Measurements from ENCODE around the gene NIM1K.
A peak's percentile ranks its signal among the peaks of the same experiment; 100 is the strongest.

Gene NIM1K

GRCh38 chr5:43270645-43271044 lies 78.6 kb downstream of the NIM1K start:
- DNase-seq (ENCODE audit: low read depth): no peak
- TF ChIP-seq, protein P1, sequence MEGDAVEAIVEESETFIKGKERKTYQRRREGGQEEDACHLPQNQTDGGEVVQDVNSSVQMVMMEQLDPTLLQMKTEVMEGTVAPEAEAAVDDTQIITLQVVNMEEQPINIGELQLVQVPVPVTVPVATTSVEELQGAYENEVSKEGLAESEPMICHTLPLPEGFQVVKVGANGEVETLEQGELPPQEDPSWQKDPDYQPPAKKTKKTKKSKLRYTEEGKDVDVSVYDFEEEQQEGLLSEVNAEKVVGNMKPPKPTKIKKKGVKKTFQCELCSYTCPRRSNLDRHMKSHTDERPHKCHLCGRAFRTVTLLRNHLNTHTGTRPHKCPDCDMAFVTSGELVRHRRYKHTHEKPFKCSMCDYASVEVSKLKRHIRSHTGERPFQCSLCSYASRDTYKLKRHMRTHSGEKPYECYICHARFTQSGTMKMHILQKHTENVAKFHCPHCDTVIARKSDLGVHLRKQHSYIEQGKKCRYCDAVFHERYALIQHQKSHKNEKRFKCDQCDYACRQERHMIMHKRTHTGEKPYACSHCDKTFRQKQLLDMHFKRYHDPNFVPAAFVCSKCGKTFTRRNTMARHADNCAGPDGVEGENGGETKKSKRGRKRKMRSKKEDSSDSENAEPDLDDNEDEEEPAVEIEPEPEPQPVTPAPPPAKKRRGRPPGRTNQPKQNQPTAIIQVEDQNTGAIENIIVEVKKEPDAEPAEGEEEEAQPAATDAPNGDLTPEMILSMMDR (conservative IDR thresholded peaks at IDR 0.05; ENCODE audit: control insufficient read depth, insufficient read depth, low read depth, low read length): no peak
- no peak overlapping the region for H3K4me3 ChIP-seq (ENCODE audit: control insufficient read depth, low read depth, low read length)

GRCh38 chr5:43273552-43273951 lies 81.5 kb downstream of the NIM1K start:
- TF ChIP-seq, protein P1 (conservative IDR thresholded peaks at IDR 0.05; ENCODE audit: control insufficient read depth, insufficient read depth, low read depth, low read length): no peak
- no peak for DNase-seq (ENCODE audit: low read depth)

DNA sequence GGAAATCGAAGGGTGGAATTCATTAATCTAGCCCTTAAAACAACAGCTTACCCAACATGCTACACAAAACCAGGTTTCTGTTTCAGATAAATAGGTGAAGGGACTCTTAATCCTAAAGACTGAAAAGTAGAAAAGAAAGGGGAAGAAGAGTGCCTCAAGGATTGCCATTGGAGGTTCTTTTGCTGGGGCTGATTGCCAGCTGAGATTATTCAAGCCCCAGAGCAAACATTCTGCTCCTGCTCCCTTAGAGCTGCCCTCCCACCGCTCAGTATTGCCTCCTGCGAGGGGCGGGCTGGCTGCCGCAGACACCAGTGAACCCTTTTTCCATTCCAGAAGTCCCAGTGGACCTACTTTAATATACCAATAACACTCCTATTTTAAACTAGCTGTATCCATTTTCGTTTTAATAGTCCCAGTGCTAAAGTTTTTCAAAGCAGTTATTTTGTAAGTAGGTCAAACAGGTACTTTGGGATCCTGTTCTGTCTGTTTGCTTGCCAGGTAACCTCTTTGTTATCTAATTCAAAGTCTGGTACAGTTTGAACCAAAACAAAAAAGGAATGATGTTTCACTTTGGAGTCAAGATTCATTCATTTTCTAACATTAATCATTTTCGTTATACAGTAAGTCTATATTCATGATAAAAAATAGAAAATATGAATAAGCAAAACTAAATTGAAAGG lies 82.5 kb downstream of the NIM1K start:
- TF ChIP-seq, protein P1 (conservative IDR thresholded peaks at IDR 0.05; ENCODE audit: control insufficient read depth, insufficient read depth, low read depth, low read length): no peak
- no peak overlapping the region for H3K4me3 ChIP-seq (ENCODE audit: control insufficient read depth, low read depth, low read length)
- DNase-seq (ENCODE audit: low read depth): no peak

More at GRCh38 chr5:43273552-43273951, 81.5 kb downstream of the NIM1K start:
- no peak overlapping the region for H3K4me3 ChIP-seq (ENCODE audit: control insufficient read depth, low read depth, low read length)

- TF ChIP-seq, protein P1 (conservative IDR thresholded peaks at IDR 0.05; ENCODE audit: control insufficient read depth, insufficient read depth, low read depth, low read length): no peak
- DNase-seq (ENCODE audit: low read depth): no peak
- no peak overlapping the region for H3K4me3 ChIP-seq (ENCODE audit: control insufficient read depth, low read depth, low read length)
Observed at GRCh38 chr5:43275391-43275790, 83.4 kb downstream of the NIM1K start.

GRCh38 chr5:43279548-43280274 lies 87.7 kb downstream of the NIM1K start:
- no peak overlapping the region for H3K4me3 ChIP-seq (ENCODE audit: control insufficient read depth, low read depth, low read length)
- TF ChIP-seq, protein P1 (conservative IDR thresholded peaks at IDR 0.05; ENCODE audit: control insufficient read depth, insufficient read depth, low read depth, low read length): no peak
- no peak for DNase-seq (ENCODE audit: low read depth)

DNA sequence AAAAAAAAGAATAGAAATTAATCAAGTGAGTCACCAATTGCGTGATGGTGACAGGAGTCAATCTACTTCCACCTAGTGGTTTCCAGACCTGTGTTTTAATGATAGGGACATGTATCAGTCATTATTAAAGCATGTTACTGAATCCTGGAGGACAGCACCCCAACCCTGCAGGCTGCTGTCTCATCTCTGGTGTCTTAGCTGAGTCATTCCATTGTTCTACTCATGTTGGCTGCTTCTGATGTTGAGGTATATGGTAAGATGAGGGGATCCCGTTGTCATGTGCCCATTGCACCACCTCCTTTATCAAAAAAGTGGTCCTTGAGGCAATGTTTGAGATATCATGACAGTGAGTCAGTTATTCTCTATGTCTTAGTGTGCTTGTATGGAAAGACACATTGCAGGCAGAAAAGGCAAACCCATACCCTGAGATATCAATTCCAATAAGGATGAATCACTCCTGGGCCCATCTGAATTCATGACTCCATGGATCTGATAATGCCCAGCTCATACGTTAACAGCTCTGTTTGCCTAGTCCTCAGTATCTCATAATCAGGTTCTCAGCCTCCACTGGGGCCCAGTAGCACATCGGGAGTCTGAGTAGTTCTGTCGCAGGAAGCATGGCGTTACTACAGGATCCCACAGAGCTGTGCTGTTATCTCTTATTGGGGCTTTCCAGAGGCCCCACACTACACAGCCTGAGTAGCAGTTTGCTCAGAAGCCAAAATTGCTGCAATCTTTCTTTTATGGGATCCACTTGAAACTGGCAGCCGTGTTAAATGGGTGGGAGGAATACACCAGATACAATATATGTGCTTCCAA lies 90.0 kb downstream of the NIM1K start:
- DNase-seq (ENCODE audit: low read depth): peak; percentile 46
- TF ChIP-seq, protein P1 (conservative IDR thresholded peaks at IDR 0.05; ENCODE audit: control insufficient read depth, insufficient read depth, low read depth, low read length): no peak
- H3K4me3 ChIP-seq (ENCODE audit: control insufficient read depth, low read depth, low read length): no peak overlapping the region

Measured in fibroblast of mammary gland (primary cell).